Measurements from ENCODE around the gene PSG7. TPM values are rescaled to one million over a fixed set of nuclear protein-coding genes. Genes with fewer than 3 reads are reported as not detected.
"Not testable (repeated sequence)": the region's sequence is repeated elsewhere in the genome, so short reads cannot be mapped to it uniquely, and the experiment has no call there.

PSG7 gene
- total RNA-seq, 4 donors from 2014 or later, result not detected

DNA sequence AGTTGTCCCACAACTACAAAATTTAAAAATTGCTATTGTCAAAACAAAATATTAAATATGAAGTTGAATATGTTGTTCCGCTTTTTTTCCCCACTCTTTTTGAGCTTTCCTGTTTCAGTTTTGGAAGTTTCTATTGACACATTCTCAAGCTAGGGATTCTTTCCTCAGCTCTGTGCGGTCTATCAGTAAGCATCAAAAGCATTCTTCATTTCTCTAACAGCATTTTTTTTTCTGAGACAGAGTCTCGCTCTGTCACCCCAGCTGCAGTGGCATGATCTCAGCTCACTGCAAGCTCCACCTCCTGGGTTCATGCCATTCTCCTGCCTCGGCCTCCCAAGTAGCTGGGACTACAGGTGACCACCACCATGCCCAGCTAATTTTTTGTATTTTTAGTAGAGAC, 24.1 kb downstream of the PSG7 start:
- H3K27ac ChIP-seq; H3K36me3 ChIP-seq; H3K4me3 ChIP-seq (replicated peaks in 1 of 3); H3K27me3 ChIP-seq; H3K9me3 ChIP-seq; DNase-seq; intact Hi-C loops (cut with DNase I); H3K4me1 ChIP-seq: not testable (repeated sequence)
- WGBS, 2 donors, result 90% methylated on average over 4 of the region's 4 CpGs

GRCh38 chr19:42911731-42912130, 25.3 kb downstream of the PSG7 start:
- DNase-seq; H3K4me3 ChIP-seq (replicated peaks in 1 of 3); intact Hi-C loops (cut with DNase I); H3K27me3 ChIP-seq; H3K36me3 ChIP-seq; H3K9me3 ChIP-seq; H3K4me1 ChIP-seq; H3K27ac ChIP-seq: not testable (repeated sequence)
- 75 to 79% methylated on average over 5 of the region's 5 CpGs for WGBS, 2 donors

GRCh38 chr19:42906162-42906561, 30.8 kb downstream of the PSG7 start:
- H3K27me3 ChIP-seq; intact Hi-C loops (cut with DNase I); H3K9me3 ChIP-seq; DNase-seq; H3K4me3 ChIP-seq (replicated peaks in 1 of 3); H3K4me1 ChIP-seq; H3K36me3 ChIP-seq; H3K27ac ChIP-seq: not testable (repeated sequence)
- 62 to 74% methylated on average over 5 of the region's 5 CpGs for WGBS, 2 donors

GRCh38 chr19:42900561-42900960, 36.4 kb downstream of the PSG7 start:
- 81 to 82% methylated on average over 4 of the region's 4 CpGs for WGBS, 2 donors
- H3K27ac ChIP-seq; H3K9me3 ChIP-seq; H3K36me3 ChIP-seq; DNase-seq; H3K4me1 ChIP-seq; H3K4me3 ChIP-seq (replicated peaks in 1 of 3); intact Hi-C loops (cut with DNase I); H3K27me3 ChIP-seq: not testable (repeated sequence)

GRCh38 chr19:42899674-42900073, 37.3 kb downstream of the PSG7 start:
- H3K4me3 ChIP-seq (replicated peaks in 1 of 3); H3K27ac ChIP-seq; H3K4me1 ChIP-seq; DNase-seq; H3K36me3 ChIP-seq; H3K9me3 ChIP-seq; intact Hi-C loops (cut with DNase I); H3K27me3 ChIP-seq: not testable (repeated sequence)
- 84 to 85% methylated on average over 12 of the region's 12 CpGs for WGBS, 2 donors

GRCh38 chr19:42899110-42899509, 37.9 kb downstream of the PSG7 start:
- H3K9me3 ChIP-seq; intact Hi-C loops (cut with DNase I); DNase-seq; H3K27me3 ChIP-seq; H3K36me3 ChIP-seq; H3K27ac ChIP-seq; H3K4me1 ChIP-seq; H3K4me3 ChIP-seq (replicated peaks in 1 of 3): not testable (repeated sequence)
- WGBS, 2 donors, result 77 to 85% methylated on average over 1 of the region's 1 CpG

GRCh38 chr19:42898656-42899055, 38.4 kb downstream of the PSG7 start:
- H3K36me3 ChIP-seq; H3K9me3 ChIP-seq; H3K4me1 ChIP-seq; H3K4me3 ChIP-seq (replicated peaks in 1 of 3); DNase-seq; H3K27me3 ChIP-seq; H3K27ac ChIP-seq; intact Hi-C loops (cut with DNase I): not testable (repeated sequence)
- 67 to 70% methylated on average over 1 of the region's 1 CpG for WGBS, 2 donors

GRCh38 chr19:42897729-42898128, 39.3 kb downstream of the PSG7 start:
- H3K4me3 ChIP-seq (replicated peaks in 1 of 3); H3K4me1 ChIP-seq; intact Hi-C loops (cut with DNase I); H3K36me3 ChIP-seq; H3K27ac ChIP-seq; H3K27me3 ChIP-seq; DNase-seq; H3K9me3 ChIP-seq: not testable (repeated sequence)
- 17 to 30% methylated on average over 1 of the region's 1 CpG for WGBS, 2 donors

- intact Hi-C loops (cut with DNase I); H3K27me3 ChIP-seq; H3K4me1 ChIP-seq; H3K27ac ChIP-seq; H3K4me3 ChIP-seq (replicated peaks in 1 of 3); DNase-seq; H3K9me3 ChIP-seq; H3K36me3 ChIP-seq: not testable (repeated sequence)
- WGBS, 2 donors, result 79 to 89% methylated on average over 7 of the region's 7 CpGs
Observed at GRCh38 chr19:42890446-42890845, 46.6 kb downstream of the PSG7 start.

- DNase-seq; H3K36me3 ChIP-seq; H3K9me3 ChIP-seq; H3K27ac ChIP-seq; H3K4me3 ChIP-seq (replicated peaks in 1 of 3); H3K4me1 ChIP-seq; H3K27me3 ChIP-seq; intact Hi-C loops (cut with DNase I): not testable (repeated sequence)
Observed at GRCh38 chr19:42887876-42888445, 49.0 kb downstream of the PSG7 start.

GRCh38 chr19:42882730-42883129, 54.3 kb downstream of the PSG7 start:
- intact Hi-C loops (cut with DNase I); H3K36me3 ChIP-seq; DNase-seq; H3K27me3 ChIP-seq; H3K9me3 ChIP-seq; H3K27ac ChIP-seq; H3K4me3 ChIP-seq (replicated peaks in 1 of 3); H3K4me1 ChIP-seq: not testable (repeated sequence)
- WGBS, 2 donors, result 77 to 86% methylated on average over 2 of the region's 2 CpGs

DNA sequence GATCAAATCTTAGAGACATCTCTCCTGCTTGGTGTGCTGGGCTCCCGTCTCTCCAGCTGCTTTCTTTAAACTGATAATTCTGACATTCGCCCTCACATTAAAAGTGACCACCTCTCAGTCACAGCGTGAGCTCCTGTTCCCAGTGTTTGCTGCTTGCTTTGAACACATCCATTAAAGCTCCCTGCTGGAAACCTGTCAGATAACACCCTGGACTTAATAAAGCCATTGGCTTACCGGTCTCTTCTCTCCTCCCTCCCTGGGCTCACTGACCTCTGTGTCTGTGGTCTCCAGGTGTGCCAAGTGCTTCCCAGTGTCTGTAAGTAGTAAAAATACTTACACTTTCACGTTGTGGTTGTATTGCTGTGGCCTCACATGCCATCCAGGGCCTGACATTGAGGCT, 55.0 kb downstream of the PSG7 start:
- intact Hi-C loops (cut with DNase I), result not testable (repeated sequence)

More for the DNA sequence above, 55.0 kb downstream of the PSG7 start:
- WGBS, 2 donors, result 51 to 71% methylated on average over 5 of the region's 5 CpGs
- H3K27ac ChIP-seq; DNase-seq; H3K36me3 ChIP-seq; H3K9me3 ChIP-seq; H3K27me3 ChIP-seq; H3K4me1 ChIP-seq; H3K4me3 ChIP-seq (replicated peaks in 1 of 3): not testable (repeated sequence)

Measured in thyroid gland (tissue), 4 donors.